Measurements from ENCODE around the gene HSFX3. TPM values are rescaled to one million over a fixed set of nuclear protein-coding genes. Genes with fewer than 3 reads are reported as not detected.
"Not testable (repeated sequence)": the region's sequence is repeated elsewhere in the genome, so short reads cannot be mapped to it uniquely, and the experiment has no call there.

HSFX3 gene
- total RNA-seq, 1 donor from 2014 or later, result not detected

GRCh38 chrX:149570668-149571067, 20.9 kb upstream of the HSFX3 start:
- DNase-seq (ENCODE audit: low read depth) (peak; percentile 85), FAIRE-seq (no peak)
- no peak for TF ChIP-seq CTCF (IDR thresholded peaks at IDR 0.05; ENCODE audit: insufficient read depth, low read length, severe bottlenecking)
- no peaks in the 10 kb centered on the region for H3K36me3 ChIP-seq (ENCODE audit: control insufficient read depth, insufficient read depth, low read length)
- no peak overlapping the region for H3K4me3 ChIP-seq (ENCODE audit: low read depth, low read length)
- no peaks in the 10 kb centered on the region for H3K27me3 ChIP-seq (ENCODE audit: control insufficient read depth, insufficient read depth, low read length)

- H3K36me3 ChIP-seq (ENCODE audit: control insufficient read depth, insufficient read depth, low read length), result no peaks in the 10 kb centered on the region
- no peak for DNase-seq (ENCODE audit: low read depth)
- FAIRE-seq, result peak; percentile 68
- H3K27me3 ChIP-seq (ENCODE audit: control insufficient read depth, insufficient read depth, low read length), result no peaks in the 10 kb centered on the region
- no peak overlapping the region for H3K4me3 ChIP-seq (ENCODE audit: low read depth, low read length)
- no peak for TF ChIP-seq CTCF (IDR thresholded peaks at IDR 0.05; ENCODE audit: insufficient read depth, low read length, severe bottlenecking)
Measured at GRCh38 chrX:149569770-149570169, 20.0 kb upstream of the HSFX3 start.

- Histone ChIP-seq H3K27me3 (ENCODE audit: control insufficient read depth, insufficient read depth, low read length) (no peaks in the 10 kb centered on the region), H3K4me3 (ENCODE audit: low read depth, low read length) (no peak overlapping the region), H3K36me3 (ENCODE audit: control insufficient read depth, insufficient read depth, low read length) (no peaks in the 10 kb centered on the region)
- DNase-seq (ENCODE audit: low read depth) (no peak), FAIRE-seq (no peak)
- no peak for TF ChIP-seq CTCF (IDR thresholded peaks at IDR 0.05; ENCODE audit: insufficient read depth, low read length, severe bottlenecking)
Measured at GRCh38 chrX:149568701-149569296, 19.1 kb upstream of the HSFX3 start.

- Histone ChIP-seq H3K36me3 (ENCODE audit: control insufficient read depth, insufficient read depth, low read length) (no peaks in the 10 kb centered on the region), H3K4me3 (ENCODE audit: low read depth, low read length) (no peak overlapping the region), H3K27me3 (ENCODE audit: control insufficient read depth, insufficient read depth, low read length) (no peaks in the 10 kb centered on the region)
- FAIRE-seq (no peak), DNase-seq (ENCODE audit: low read depth) (no peak)
- TF ChIP-seq CTCF (IDR thresholded peaks at IDR 0.05; ENCODE audit: insufficient read depth, low read length, severe bottlenecking), result no peak
Measured at GRCh38 chrX:149567621-149568417, 18.1 kb upstream of the HSFX3 start.

- no peak for TF ChIP-seq CTCF (IDR thresholded peaks at IDR 0.05; ENCODE audit: insufficient read depth, low read length, severe bottlenecking)
- no peak overlapping the region for H3K4me3 ChIP-seq (ENCODE audit: low read depth, low read length)
Measured at GRCh38 chrX:149563359-149563758, 13.6 kb upstream of the HSFX3 start.

GRCh38 chrX:149555251-149555650, 5.5 kb upstream of the HSFX3 start:
- H3K36me3 ChIP-seq (ENCODE audit: control insufficient read depth, insufficient read depth, low read length); FAIRE-seq; DNase-seq (ENCODE audit: low read depth); H3K4me3 ChIP-seq (ENCODE audit: low read depth, low read length); H3K27me3 ChIP-seq (ENCODE audit: control insufficient read depth, insufficient read depth, low read length): not testable (repeated sequence)

More at GRCh38 chrX:149563359-149563758, 13.6 kb upstream of the HSFX3 start:
- no peak for FAIRE-seq
- no peaks in the 10 kb centered on the region for H3K36me3 ChIP-seq (ENCODE audit: control insufficient read depth, insufficient read depth, low read length)
- DNase-seq (ENCODE audit: low read depth), result no peak
- H3K27me3 ChIP-seq (ENCODE audit: control insufficient read depth, insufficient read depth, low read length), result no peaks in the 10 kb centered on the region

GRCh38 chrX:149551939-149552248, 2.2 kb upstream of the HSFX3 start:
- not testable (repeated sequence) for H3K36me3 ChIP-seq (ENCODE audit: control insufficient read depth, insufficient read depth, low read length); H3K4me3 ChIP-seq (ENCODE audit: low read depth, low read length); H3K27me3 ChIP-seq (ENCODE audit: control insufficient read depth, insufficient read depth, low read length); DNase-seq (ENCODE audit: low read depth)
- peak; percentile 91 for FAIRE-seq

GRCh38 chrX:149551245-149551938, 1.7 kb upstream of the HSFX3 start:
- H3K27me3 ChIP-seq (ENCODE audit: control insufficient read depth, insufficient read depth, low read length); H3K4me3 ChIP-seq (ENCODE audit: low read depth, low read length); DNase-seq (ENCODE audit: low read depth); H3K36me3 ChIP-seq (ENCODE audit: control insufficient read depth, insufficient read depth, low read length): not testable (repeated sequence)
- peak; percentile 36 for FAIRE-seq

- not testable (repeated sequence) for H3K36me3 ChIP-seq (ENCODE audit: control insufficient read depth, insufficient read depth, low read length); H3K4me3 ChIP-seq (ENCODE audit: low read depth, low read length); DNase-seq (ENCODE audit: low read depth); H3K27me3 ChIP-seq (ENCODE audit: control insufficient read depth, insufficient read depth, low read length)
- peak; percentile 66 for FAIRE-seq
Measured at GRCh38 chrX:149550454-149550853, 730 bp upstream of the HSFX3 start.

Data from bronchial epithelial cell (primary cell).